ENCODE results near the gene MAPK10.

DNA sequence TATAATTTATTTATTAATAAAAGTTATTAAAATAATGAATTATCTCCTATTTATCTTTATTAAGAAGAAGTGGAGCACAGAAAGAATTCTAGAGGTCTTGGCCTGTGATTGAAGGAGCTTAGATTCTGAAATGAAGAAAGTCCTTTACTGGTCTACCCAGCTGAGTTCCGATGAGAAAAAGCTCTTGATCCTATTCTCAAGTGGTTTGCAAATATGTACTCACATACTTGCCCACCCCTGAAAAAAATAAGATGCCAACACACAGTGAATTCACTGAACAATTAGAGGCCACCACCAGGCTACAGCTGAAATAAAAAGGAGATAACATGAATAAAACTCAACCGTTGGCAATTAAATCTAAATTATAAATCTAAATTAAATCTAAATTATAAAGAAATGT lies 253.4 kb downstream of the MAPK10 start:
- TF ChIP-seq, protein P1, sequence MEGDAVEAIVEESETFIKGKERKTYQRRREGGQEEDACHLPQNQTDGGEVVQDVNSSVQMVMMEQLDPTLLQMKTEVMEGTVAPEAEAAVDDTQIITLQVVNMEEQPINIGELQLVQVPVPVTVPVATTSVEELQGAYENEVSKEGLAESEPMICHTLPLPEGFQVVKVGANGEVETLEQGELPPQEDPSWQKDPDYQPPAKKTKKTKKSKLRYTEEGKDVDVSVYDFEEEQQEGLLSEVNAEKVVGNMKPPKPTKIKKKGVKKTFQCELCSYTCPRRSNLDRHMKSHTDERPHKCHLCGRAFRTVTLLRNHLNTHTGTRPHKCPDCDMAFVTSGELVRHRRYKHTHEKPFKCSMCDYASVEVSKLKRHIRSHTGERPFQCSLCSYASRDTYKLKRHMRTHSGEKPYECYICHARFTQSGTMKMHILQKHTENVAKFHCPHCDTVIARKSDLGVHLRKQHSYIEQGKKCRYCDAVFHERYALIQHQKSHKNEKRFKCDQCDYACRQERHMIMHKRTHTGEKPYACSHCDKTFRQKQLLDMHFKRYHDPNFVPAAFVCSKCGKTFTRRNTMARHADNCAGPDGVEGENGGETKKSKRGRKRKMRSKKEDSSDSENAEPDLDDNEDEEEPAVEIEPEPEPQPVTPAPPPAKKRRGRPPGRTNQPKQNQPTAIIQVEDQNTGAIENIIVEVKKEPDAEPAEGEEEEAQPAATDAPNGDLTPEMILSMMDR (conservative IDR thresholded peaks at IDR 0.05; ENCODE audit: low read length): no peak
- no peak for TF ChIP-seq EZH2phosphoT487 (IDR thresholded peaks at IDR 0.05; ENCODE audit: borderline replicate concordance)

Measured in Loucy (cell line).